Measurements from ENCODE around the gene ARL8A. TPM values are rescaled to one million over a fixed set of nuclear protein-coding genes. Genes with fewer than 3 reads are reported as not detected.
"Not testable (repeated sequence)": the region's sequence is repeated elsewhere in the genome, so short reads cannot be mapped to it uniquely, and the experiment has no call there.

Gene ARL8A
- total RNA-seq, 2 experiments from 2014 or later = 62.4 to 63.8 TPM

DNA sequence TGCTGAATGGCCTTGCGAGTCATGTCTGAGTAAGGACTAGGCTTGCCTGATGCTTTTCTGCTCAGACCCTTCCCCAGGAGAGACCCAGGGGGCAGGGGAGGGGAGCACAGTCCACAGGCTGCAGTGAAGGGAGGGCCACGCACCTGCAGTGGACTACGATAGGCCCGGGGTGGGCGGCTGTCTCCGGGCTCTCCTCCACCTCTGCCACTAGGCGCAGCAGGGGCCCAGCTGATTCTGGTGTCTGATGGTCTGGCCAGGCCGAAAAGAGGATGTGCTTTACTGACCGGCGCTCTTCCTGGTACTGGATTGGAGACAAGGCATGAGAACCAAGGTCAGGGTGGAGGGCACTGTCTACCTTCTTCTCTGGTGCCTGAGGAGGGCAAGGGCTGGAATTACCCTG, 7.9 kb upstream of the ARL8A start:
- H3K4me3 Mint-ChIP-seq = no peak overlapping the region
- H3K9me3 Mint-ChIP-seq = no peaks in the 10 kb centered on the region
- H3K4me1 Mint-ChIP-seq = peaks cover 48% of the 10 kb centered on the region
- no peaks in the 10 kb centered on the region for H3K27me3 Mint-ChIP-seq
- CTCF ChIA-PET = no interaction called here
- H3K36me3 Mint-ChIP-seq (ENCODE audit: low read depth) = peaks cover 82% of the 10 kb centered on the region
- no peak for DNase-seq
- POLR2A ChIA-PET = interaction anchor here (2.2 to 2.4 kb wide), 2 partner anchors 9 to 13 kb away, joined by 7 to 18 read pairs; partner anchors contain the start of gene PTPN7
- H3K27ac Mint-ChIP-seq = no peak overlapping the region

DNA sequence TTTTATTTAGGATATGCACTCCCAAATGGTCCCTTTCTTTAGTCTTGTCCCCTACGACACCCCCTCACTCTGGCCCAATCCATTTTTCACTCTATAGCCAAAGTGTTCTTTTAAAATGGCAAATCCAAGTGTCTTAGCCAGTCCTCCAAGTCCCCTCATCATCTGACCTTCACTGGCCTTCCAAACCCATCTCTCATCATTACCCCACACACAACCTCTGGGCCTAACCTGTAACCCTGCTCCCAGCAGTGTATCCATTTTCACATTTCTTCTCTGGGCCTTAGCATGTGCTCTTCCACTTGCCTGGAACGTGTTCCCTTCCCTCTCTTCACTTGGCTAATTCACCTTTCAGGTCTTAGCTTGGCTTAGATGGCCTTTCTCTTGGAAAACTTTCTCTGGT, 6.5 kb upstream of the ARL8A start:
- DNase-seq = no peak
- ChIA-PET POLR2A (interaction anchor here (2.2 to 2.4 kb wide), 2 partner anchors 10 to 14 kb away, joined by 7 to 18 read pairs; partner anchors contain the start of gene PTPN7), CTCF (no interaction called here)
- H3K27ac Mint-ChIP-seq = peak overlapping the region; percentile 3
- H3K4me3 Mint-ChIP-seq = no peak overlapping the region
- H3K36me3 Mint-ChIP-seq (ENCODE audit: low read depth) = peaks cover 75% of the 10 kb centered on the region
- H3K4me1 Mint-ChIP-seq = peaks cover 39% of the 10 kb centered on the region
- no peaks in the 10 kb centered on the region for H3K27me3 Mint-ChIP-seq
- no peaks in the 10 kb centered on the region for H3K9me3 Mint-ChIP-seq

DNA sequence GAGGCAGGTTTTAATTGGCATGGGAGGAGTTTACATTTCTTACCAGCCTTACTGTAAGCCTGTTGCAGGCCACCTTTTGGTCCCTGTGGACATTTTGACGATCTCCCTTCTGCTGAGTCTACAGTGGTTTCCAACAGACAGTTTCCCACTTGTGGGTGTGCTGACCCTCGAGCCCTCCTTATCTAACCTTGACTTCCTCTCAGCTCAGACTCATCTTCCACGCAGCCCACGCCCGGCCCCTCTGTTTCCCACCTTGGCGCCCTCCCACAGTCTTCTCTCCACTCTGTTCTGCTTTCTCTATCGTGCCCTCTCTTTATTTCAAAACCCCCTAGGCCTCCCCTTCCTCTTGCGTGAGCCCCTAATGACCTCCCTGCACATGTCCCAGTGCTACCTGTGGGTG, 6.1 kb upstream of the ARL8A start:
- no peak overlapping the region for H3K4me3 Mint-ChIP-seq
- H3K27me3 Mint-ChIP-seq = no peaks in the 10 kb centered on the region
- POLR2A ChIA-PET = interaction anchor here (1.0 to 9.2 kb wide), 2 partner anchors 12 to 20 kb away, joined by 3 to 174 read pairs; partner anchors contain the start of gene PTPN7
- peak overlapping the region; percentile 3 for H3K27ac Mint-ChIP-seq
- CTCF ChIA-PET = interaction anchor here (1.2 kb wide), 1 partner anchor 15 kb away, joined by 3 read pairs; no protein-coding TSS in a partner anchor
- DNase-seq = no peak
- no peaks in the 10 kb centered on the region for H3K9me3 Mint-ChIP-seq
- peaks cover 38% of the 10 kb centered on the region for H3K4me1 Mint-ChIP-seq
- peaks cover 71% of the 10 kb centered on the region for H3K36me3 Mint-ChIP-seq (ENCODE audit: low read depth)

DNA sequence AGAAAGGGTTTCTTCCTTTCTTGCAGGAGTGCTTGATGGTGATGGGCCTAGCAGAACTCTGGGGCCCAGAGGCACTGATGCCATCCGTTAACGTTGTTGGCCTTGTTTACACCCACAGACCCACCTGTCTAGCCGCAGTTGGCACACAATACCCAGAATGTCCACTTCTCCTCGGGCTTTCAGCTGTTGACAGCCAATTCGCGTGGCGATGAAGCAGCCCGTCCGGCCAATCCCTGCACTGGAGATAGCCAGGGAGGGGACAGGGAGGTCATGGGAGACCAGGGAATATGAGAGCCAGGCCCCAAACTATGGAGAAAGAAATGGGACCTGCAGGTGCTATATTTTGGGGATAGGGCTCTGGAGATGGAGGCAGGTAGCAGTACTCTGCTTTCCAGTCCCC, 5.7 kb upstream of the ARL8A start:
- ChIA-PET CTCF (interaction anchor here (1.2 kb wide), 1 partner anchor 14 kb away, joined by 3 read pairs; no protein-coding TSS in a partner anchor), POLR2A (interaction anchor here (1.0 to 9.2 kb wide), 2 partner anchors 12 to 21 kb away, joined by 3 to 174 read pairs; partner anchors contain the start of gene PTPN7)
- Mint-ChIP-seq H3K9me3 (no peaks in the 10 kb centered on the region), H3K27me3 (no peaks in the 10 kb centered on the region), H3K4me3 (no peak overlapping the region), H3K27ac (no peak overlapping the region), H3K4me1 (peaks cover 38% of the 10 kb centered on the region), H3K36me3 (ENCODE audit: low read depth) (peaks cover 67% of the 10 kb centered on the region)
- DNase-seq = no peak

DNA sequence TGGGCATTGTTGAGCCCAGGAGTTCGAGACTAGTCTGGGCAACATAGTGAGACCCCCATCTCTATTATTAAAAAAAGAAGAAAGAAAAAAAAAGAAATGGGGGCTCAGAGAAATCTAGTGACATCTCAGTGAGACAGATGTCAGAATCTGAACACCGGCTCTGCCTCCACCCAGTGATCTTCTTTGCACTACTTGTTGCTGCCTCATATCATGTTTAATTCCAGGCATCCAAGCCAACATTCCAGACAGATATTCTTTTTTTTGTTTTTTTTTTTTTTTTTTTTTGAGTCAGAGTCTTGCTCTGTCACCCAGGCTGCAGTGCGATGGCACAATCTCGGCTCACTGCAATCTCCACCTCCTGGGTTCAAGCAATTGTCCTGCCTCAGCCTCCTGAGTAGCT, 5.0 kb upstream of the ARL8A start:
- Mint-ChIP-seq H3K27me3 (no peaks in the 10 kb centered on the region), H3K4me3 (no peak overlapping the region), H3K36me3 (ENCODE audit: low read depth) (peaks cover 60% of the 10 kb centered on the region), H3K9me3 (no peaks in the 10 kb centered on the region), H3K4me1 (peaks cover 36% of the 10 kb centered on the region), H3K27ac (no peak overlapping the region)
- no peak for DNase-seq
- ChIA-PET CTCF (interaction anchor here (1.2 kb wide), 1 partner anchor 14 kb away, joined by 3 read pairs; no protein-coding TSS in a partner anchor), POLR2A (interaction anchor here (1.0 to 9.2 kb wide), 2 partner anchors 13 to 21 kb away, joined by 3 to 174 read pairs; partner anchors contain the start of gene PTPN7)

DNA sequence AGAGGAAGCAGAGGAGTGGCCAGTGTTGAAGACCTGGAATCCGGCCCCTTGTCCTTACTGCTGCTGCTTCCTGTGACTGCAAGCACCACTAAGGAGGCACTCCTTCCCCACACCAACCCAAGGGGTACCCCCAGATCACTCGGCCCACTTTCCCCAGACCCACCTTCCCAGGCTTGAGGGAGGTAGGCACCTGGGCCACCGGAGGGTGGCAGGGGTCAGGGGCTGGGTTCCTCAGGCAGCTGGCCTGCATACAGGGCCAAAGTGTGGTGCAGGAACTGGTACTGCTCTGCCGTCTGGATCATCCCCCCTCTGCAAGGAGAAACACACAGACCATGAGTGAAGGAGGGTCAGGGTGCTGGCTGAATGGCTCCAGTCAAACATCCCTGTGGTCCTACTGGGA, 3.9 kb upstream of the ARL8A start:
- Mint-ChIP-seq H3K27me3 (no peaks in the 10 kb centered on the region), H3K4me1 (peaks cover 34% of the 10 kb centered on the region), H3K27ac (peak overlapping the region; percentile 38), H3K36me3 (ENCODE audit: low read depth) (peaks cover 55% of the 10 kb centered on the region), H3K4me3 (no peak overlapping the region), H3K9me3 (no peaks in the 10 kb centered on the region)
- POLR2A ChIA-PET = interaction anchor here (1.6 to 9.2 kb wide), 3 partner anchors 7 to 14 kb away, joined by 6 to 174 read pairs (median 68); partner anchors contain the start of gene PTPN7
- CTCF ChIA-PET = interaction anchor here (0.7 to 0.8 kb wide), 2 partner anchors 12 to 13 kb away, joined by 3 read pairs; partner anchors contain the start of gene PTPN7
- no peak for DNase-seq

DNA sequence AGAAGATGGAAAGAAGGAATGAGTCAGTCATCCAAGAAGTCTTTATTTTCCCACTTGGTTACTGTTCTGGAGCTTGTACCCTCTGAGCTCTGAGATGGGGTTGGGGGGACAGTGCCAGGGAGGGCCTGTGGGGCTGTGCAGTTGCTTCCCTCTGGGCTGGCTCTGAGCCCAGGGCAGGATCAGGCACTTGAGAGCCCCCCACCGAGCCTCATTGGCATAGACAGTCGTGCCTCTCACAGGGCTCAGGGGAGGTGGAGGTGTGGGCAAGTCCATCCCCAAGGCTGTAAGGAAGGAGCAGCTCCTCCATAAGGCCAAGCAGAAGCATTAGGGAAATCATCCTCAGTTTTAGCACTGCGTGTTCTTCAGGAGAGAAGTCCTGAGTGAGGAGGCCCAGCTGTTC, 2.5 kb upstream of the ARL8A start:
- DNase-seq = no peak
- Mint-ChIP-seq H3K36me3 (ENCODE audit: low read depth) (peaks cover 43% of the 10 kb centered on the region), H3K27ac (peak overlapping the region; percentile 21), H3K4me3 (no peak overlapping the region), H3K27me3 (no peaks in the 10 kb centered on the region), H3K4me1 (peaks cover 46% of the 10 kb centered on the region), H3K9me3 (no peaks in the 10 kb centered on the region)
- POLR2A ChIA-PET = interaction anchor here (1.6 to 9.2 kb wide), 4 partner anchors 8 to 17 kb away, joined by 5 to 174 read pairs (median 37); partner anchors contain the start of gene PTPN7
- CTCF ChIA-PET = interaction anchor here (0.6 to 1.5 kb wide), 6 partner anchors 8 to 42 kb away, joined by 3 to 6 read pairs (median 4); partner anchors contain the start of gene PTPN7

DNA sequence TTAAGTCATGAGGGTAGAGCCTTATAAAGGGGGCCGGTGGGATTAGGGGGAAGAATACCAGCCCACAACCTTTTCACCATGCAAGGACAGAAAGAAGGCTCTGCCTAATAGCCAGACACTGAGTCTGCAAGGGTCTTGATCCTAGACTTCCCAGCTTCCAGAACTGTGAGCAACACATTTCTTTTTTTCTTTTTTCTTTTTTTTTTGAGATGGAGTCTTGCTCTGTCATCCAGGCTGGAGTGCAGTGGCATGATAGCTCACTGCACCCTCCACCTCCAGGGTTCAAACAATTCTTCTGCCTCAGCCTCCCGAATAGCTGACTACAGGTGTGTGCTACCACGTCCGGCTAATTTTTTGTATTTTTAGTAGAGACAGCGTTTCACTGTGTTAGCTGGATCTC, 1.7 kb upstream of the ARL8A start:
- no peak for DNase-seq
- ChIA-PET POLR2A (interaction anchor here (0.9 to 9.2 kb wide), 5 partner anchors 9 to 28 kb away, joined by 3 to 174 read pairs (median 5); partner anchors contain the start of gene PTPN7), CTCF (interaction anchor here (1.0 to 1.5 kb wide), 5 partner anchors 8 to 17 kb away, joined by 4 to 6 read pairs (median 4); partner anchors contain the start of gene PTPN7)
- peaks cover 46% of the 10 kb centered on the region for H3K4me1 Mint-ChIP-seq
- peak overlapping the region; percentile 51 for H3K27ac Mint-ChIP-seq
- H3K36me3 Mint-ChIP-seq (ENCODE audit: low read depth) = peaks cover 38% of the 10 kb centered on the region
- H3K27me3 Mint-ChIP-seq = no peaks in the 10 kb centered on the region
- no peak overlapping the region for H3K4me3 Mint-ChIP-seq
- H3K9me3 Mint-ChIP-seq = no peaks in the 10 kb centered on the region

DNA sequence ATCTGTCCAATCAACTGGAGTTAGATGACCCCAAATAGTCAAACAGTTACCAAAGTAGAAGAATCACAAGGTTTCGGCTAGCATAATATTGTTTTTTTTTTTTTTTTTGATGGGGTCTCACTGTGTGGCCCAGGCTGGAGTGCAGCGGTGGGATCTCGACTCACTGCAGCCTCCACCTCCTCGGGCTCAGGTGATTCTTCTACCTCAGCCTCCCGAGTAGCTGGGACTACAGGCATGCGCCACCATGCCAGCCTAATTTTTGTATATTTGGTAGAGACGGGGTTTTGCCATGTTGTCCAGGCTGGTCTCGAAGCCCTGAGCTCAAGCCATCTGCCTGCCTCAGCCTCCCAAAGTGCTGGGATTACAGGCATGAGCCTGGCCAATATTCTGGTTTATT, 1.2 kb upstream of the ARL8A start:
- peaks cover 35% of the 10 kb centered on the region for H3K36me3 Mint-ChIP-seq (ENCODE audit: low read depth)
- peaks cover 43% of the 10 kb centered on the region for H3K4me1 Mint-ChIP-seq
- CTCF ChIA-PET = interaction anchor here (1.1 to 1.5 kb wide), 4 partner anchors 9 to 15 kb away, joined by 4 to 6 read pairs (median 5); partner anchors contain the start of gene PTPN7
- not testable (repeated sequence) for H3K9me3 Mint-ChIP-seq, H3K27me3 Mint-ChIP-seq, DNase-seq
- peak overlapping the region; percentile 79 for H3K27ac Mint-ChIP-seq
- POLR2A ChIA-PET = interaction anchor here (0.9 to 9.2 kb wide), 6 partner anchors 9 to 28 kb away, joined by 3 to 174 read pairs (median 8); partner anchors contain the start of gene PTPN7
- peak overlapping the region; percentile 76 for H3K4me3 Mint-ChIP-seq

DNA sequence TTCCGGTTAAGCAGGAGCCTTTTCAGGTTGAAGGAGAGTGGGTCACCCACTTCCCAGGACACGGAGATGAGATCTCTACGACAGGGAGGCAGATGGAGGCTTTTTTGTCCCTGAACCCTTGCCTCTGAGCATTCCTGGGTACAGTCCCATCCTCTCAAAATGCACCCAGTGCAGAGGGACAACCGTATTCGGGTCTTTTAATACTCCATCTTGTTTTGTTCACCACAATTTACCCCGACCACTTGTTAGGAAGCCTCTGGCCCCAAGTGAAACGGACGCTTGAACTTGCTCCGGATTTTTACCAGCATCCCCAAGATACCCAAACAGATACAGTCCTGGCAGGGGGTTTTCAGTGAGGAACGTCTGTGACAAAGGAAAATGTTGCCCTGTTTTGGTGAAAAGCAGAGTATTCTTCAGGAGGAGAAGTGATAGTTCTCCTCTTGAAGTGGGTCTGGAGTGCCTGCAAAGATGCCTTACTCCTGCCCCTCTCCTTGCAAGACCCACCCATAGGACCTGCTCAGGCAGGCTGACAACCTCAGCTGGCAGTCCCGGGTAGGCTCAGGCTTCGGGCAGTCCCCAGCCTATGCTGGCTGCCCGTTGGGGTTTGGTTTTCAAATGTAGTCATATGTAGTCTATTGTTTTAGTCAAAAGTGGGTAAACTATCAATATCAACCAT, 669 bp upstream of the ARL8A start:
- H3K4me3 Mint-ChIP-seq = peak overlapping the region; percentile 76
- ChIA-PET POLR2A (interaction anchor here (1.1 to 9.2 kb wide), 5 partner anchors 10 to 29 kb away, joined by 3 to 174 read pairs (median 10); partner anchors contain the start of gene PTPN7), CTCF (interaction anchor here (1.1 to 1.5 kb wide), 3 partner anchors 9 to 16 kb away, joined by 4 to 6 read pairs (median 6); partner anchors contain the start of gene PTPN7)
- no peaks in the 10 kb centered on the region for H3K27me3 Mint-ChIP-seq
- peaks cover 30% of the 10 kb centered on the region for H3K36me3 Mint-ChIP-seq (ENCODE audit: low read depth)
- peaks cover 42% of the 10 kb centered on the region for H3K4me1 Mint-ChIP-seq
- peak overlapping the region; percentile 79 for H3K27ac Mint-ChIP-seq
- H3K9me3 Mint-ChIP-seq = no peaks in the 10 kb centered on the region
- peak; percentile 55 for DNase-seq

DNA sequence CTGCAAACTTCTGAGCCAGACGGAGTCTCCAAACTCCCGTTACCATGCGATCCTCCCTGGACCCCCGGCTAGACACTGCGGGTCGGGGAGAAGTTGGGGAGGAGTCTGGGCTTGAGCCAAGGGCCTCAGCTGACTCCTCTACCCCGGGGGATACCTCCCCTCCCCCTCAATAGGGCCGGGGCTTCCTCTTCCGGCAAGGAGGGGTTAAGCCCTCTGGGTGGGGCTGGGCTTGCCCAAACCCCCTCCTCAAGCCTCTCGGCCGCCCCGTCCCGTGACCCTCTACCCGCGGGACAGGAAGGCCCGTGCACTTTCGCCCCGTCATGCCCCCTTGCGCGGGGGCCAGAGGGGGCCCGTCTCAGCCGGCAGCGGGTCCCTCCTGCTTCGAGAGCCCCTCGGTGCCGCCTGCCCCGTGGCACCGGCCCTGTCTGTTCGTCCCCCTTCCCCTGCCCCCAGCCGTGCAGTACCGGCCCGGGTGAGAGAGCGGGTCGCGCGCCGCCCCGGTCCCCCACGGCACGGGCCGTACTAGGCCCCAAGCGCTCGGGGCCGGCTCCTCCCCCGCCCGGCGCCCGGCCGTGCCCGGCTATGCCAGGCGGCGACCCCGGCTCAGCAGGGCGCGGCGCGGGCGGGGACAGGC, 652 bp downstream of the ARL8A start:
- peak overlapping the region; percentile 87 for H3K27ac Mint-ChIP-seq
- ChIA-PET POLR2A (interaction anchor here (1.3 to 9.2 kb wide), 5 partner anchors 9 to 18 kb away, joined by 3 to 174 read pairs (median 10); partner anchors contain the start of gene PTPN7), CTCF (interaction anchor here (1.3 to 2.9 kb wide), 4 partner anchors 9 to 160 kb away, joined by 3 to 22 read pairs (median 11); partner anchors contain the start of gene PTPN7)
- H3K9me3 Mint-ChIP-seq = no peaks in the 10 kb centered on the region
- DNase-seq = peak; percentile 42
- H3K4me3 Mint-ChIP-seq = peak overlapping the region; percentile 84
- H3K27me3 Mint-ChIP-seq = no peaks in the 10 kb centered on the region
- peaks cover 20% of the 10 kb centered on the region for H3K36me3 Mint-ChIP-seq (ENCODE audit: low read depth)
- peaks cover 42% of the 10 kb centered on the region for H3K4me1 Mint-ChIP-seq

DNA sequence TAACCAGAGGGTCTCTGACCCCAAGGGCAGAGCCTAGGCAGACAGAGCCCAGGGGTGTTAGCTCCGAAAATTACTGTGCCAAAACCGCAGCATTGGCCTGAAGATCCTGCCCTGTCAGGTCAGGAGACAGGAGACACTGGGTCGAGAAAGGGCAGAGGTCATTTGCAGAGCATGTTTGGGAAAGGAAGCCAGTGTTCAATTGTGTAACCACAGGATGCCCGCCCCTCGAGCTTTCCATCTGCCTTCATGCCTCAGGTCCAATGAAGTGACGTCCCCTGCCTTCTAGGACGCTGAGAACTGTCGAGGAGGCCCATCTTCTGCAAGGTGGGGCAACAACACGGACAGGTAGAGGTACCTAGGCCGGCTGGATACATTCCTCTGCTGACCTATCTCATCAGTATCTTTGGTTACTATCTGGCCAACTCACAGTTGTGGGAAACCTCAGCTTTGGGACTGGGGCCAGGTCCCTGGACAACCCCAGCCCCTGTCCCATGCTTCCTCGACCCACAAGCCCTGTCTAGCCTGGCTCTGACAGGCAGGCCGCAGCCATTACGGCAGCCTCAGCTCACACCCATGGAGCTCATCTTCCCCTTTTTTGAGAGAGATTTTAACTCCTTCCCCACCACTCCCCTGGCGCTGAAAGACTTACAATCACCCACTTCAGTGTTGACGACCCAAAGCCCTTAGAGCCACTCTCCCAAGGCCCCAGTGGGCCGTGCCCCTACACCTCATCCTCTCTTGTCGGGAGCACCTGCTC, 1.3 kb downstream of the ARL8A start:
- DNase-seq = peak; percentile 39
- CTCF ChIA-PET = interaction anchor here (0.5 to 2.9 kb wide), 9 partner anchors 9 to 247 kb away, joined by 3 to 22 read pairs (median 4); partner anchors contain the start of gene PTPN7
- POLR2A ChIA-PET = interaction anchor here (0.6 to 9.2 kb wide), 8 partner anchors 8 to 1417 kb away, joined by 3 to 174 read pairs (median 4); partner anchors contain the start of genes PTPN7 and TIMM17A
- peaks cover 43% of the 10 kb centered on the region for H3K4me1 Mint-ChIP-seq
- no peaks in the 10 kb centered on the region for H3K9me3 Mint-ChIP-seq
- peak overlapping the region; percentile 84 for H3K4me3 Mint-ChIP-seq
- H3K36me3 Mint-ChIP-seq (ENCODE audit: low read depth) = peaks cover 17% of the 10 kb centered on the region
- no peaks in the 10 kb centered on the region for H3K27me3 Mint-ChIP-seq
- H3K27ac Mint-ChIP-seq = peak overlapping the region; percentile 87

Data from activated CD4-positive, alpha-beta memory T cell treated with anti-CD3 and anti-CD28 coated beads, Interleukin-2, amount 10 ng/mL, durations not matched to agents 7 days and 5 days (primary cell).